HTERT RPE-1 (cell line): Measurements from ENCODE around the gene CNTN4.

Experiments
- in situ Hi-C: fragments of 300-500 bp; cut with MboI; formaldehyde crosslinking; loops from 4 replicates; pipeline ENCODE4 v1.14.3; 2020; ENCODE audit warnings: low sequenced_read_pairs

The CNTN4 gene

DNA sequence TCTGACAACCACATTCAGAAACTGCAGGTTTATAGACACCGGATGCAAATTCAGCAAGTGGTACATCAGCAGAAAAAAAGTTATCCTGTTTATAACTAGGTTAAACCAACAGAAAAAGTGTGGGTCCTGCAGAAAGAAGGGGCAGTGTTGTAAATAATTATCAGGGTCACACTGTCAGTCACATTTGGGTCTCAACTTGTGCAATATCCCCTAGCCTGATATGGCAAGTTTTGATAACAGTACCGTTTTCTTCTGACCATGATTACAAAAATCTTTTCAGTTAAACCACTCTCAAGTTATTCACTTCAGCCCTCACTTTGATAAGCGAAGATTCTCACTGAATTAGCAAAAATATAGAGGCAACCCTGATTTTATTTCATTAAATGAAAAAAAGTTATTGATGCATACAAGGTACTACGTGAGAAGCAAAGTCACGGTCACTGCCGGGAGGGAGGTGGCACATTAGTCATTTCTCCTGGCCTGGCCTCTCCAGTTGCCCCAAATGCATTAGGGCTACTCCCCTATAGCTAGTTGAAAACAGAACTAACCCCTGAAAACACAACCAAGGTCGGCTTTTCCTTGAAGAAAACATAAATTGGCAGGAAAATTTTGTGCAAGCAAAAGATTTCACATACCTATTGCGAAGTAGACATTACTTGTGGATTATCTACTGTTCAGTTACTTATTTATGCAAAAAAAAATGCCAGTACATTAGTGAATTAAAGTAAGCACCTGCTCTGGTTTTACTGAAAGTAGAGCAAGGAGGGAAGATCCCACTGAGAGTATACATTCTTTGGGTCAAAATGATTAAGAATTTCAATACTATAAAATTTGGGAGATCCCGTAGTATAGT is 982.9 kb downstream of the CNTN4 start:
- in situ Hi-C loops = no loop called here

DNA sequence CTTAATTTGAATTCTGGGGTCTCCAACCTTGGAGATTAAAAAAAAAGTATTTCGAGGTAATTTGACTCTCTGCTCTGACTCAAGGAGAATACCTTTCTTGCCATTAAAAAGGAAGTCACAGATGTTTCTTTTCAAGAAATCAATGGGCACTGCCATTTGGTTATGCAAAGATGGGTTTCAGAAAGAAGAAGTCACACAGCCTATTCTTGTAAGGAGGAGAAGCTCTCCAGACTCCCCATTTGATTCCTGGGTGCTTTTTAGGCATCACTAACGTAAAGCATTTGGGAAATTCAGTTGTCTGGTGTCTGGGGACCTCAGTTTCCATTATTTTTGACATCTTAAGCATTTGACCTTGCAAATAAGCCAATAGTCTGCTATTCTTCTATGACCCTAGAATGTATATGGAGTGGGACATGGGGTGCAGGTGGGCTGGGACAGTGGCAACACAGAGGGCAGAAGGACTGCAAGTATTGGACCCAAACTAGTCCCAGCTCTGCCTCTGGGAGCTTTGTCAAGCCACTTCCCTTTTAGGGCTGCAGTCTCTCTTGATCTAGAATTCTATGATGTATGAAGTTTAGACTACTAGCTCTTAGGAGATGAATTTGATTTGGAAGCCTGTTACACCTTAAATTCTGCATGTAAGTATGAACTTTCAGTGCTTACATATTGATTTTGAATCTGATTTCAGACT is 983.7 kb downstream of the CNTN4 start:
- in situ Hi-C loops = no loop called here

DNA sequence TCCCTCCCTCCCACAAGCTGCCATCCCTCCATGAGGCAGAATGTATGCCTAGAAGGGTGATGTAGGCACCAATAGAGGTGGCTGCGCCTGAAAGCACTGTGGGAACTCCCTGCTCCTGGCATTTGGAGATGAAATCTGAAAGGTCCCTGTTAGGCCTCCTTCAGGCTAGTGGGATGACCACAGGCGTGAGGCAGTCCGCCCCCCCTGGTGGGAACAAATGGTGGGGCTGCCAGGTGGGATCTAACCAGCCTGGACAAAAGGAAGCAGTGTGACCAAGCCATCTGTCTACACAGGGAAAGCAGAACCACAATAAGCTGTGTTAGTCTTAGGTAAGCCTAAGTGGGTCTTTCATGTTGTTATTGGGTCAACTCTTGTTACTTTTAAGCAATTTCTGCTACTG is 986.2 kb downstream of the CNTN4 start:
- in situ Hi-C loops = no loop called here

DNA sequence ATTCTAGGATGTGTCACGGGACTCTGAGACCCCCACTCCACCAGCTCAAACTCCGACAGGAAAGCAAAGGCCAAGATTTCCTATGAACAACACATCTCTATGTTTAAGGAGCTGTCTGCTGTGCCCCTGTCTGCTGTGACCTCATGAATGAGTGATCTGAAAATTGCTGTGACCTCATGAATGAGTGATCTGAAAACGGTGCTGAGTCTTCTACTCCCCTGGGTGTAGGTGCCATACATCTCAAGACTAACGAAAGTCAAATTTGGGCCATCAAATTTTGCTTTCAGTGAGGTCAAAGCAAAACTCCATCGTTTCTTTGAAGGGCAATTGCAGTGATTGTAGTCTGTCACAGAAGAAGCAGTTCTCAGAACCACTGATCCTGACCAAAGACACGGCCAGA is 987.1 kb downstream of the CNTN4 start:
- in situ Hi-C loops = no loop called here

DNA sequence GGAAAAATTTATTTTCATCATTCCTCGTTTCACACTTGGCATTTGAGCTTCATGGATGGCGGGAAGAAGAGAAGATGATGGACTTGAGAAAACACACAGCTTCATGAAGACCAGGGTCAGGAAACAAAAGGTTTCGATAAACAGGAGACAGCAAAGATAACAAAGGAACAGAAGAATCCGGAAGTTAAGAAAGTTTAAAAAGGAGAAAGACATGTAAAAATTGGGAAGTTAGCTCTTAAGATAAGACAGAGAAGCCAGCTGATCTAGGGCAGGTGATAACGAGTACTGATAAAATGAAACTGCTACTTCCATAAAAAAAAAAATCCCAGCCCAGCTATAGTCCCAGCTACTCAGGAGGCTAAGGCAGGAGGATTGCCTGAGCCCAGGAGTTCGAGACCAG is 987.6 kb downstream of the CNTN4 start:
- in situ Hi-C loops = no loop called here

DNA sequence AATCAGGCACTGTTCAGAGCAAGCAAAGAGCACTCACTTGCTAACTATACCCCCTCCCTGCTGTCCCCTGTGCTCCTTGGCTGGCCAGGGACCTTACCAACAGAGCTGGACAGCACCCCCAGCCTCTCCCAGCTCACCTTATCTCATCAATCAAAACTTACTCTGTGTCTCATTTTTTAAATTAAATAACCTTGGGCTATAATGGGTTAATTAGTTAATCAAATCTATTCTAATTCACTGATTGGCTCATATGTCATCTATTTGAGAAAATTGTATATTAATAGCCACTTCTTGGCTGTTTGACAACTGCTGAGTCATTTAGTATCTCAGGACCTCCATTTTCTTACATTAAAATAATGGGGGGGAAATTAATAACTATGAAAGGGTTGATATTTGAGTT is 988.6 kb downstream of the CNTN4 start:
- in situ Hi-C loops = no loop called here

DNA sequence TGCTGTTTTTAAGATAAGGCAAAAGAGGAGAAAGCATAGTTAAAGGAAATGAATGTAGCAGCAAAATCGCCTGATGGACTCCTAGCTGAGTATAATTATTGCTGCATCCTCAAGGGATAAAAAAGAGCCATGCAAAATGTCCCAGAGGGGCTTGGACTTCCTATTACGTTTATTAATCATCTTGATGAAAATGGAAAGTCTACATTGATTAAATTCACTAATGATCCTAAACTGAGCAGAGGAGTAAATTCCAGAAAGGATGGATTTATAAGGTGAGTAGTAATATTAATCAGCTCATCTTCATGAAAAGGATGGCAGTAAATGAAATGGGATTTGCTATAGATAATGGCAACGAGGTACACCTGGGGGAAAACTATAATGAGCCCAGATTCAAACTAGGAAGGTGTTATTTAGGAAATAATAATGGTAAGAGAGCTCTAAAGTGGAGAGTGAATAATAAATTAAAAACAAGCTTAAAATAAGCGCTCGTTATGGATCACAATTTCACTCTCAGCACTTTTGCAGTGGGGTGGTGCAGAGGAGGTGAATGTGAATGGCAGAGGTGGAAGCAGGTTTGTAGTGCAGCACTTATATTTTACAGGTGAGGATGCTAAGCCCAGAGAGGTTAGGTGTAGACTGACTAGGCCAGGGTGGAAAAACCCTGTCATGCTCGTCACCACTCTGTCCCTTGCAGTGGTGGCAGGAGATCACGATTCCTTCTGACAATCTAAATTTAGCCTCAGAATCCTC is 989.2 kb downstream of the CNTN4 start:
- in situ Hi-C loops = no loop called here

DNA sequence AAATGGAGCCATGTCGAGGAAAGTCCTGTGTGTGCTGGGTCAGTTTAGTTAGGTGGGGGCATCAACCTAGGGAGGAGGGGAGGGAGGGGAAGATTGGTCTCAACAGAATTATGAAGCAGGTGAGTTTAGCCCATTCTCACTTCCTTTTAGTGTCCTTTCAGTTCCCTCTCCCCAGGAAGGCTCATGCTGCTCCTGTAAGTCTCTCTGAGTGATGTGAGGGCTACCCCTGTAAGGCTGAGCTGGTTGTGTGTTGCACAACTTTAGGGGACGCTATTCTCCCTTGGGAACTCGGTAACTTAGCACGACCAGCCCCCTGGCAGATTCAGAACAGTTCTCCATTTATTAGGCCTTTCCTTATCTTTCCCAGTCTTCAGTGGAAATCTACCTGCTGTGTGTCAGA is 990.4 kb downstream of the CNTN4 start:
- in situ Hi-C loops = no loop called here

DNA sequence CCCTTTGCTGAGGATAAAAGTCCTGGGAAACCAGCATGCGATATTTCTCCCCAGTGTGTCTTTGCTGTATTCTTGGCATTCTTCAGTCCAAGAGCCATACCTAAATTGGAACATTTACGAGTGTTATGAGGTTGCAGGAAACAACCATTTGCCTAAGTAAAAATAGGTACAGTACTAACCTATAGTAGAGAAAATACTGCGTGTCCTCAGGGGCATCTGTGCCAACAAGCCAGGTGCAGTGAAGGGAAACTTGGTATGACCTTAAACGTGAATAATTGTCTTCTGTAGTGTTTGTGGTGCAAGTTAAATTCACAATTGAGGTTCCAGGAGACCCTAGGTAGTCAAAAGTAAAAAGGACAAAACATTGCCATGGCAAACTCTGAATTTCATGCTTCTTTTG is 999.3 kb downstream of the CNTN4 start:
- in situ Hi-C loops = no loop called here

DNA sequence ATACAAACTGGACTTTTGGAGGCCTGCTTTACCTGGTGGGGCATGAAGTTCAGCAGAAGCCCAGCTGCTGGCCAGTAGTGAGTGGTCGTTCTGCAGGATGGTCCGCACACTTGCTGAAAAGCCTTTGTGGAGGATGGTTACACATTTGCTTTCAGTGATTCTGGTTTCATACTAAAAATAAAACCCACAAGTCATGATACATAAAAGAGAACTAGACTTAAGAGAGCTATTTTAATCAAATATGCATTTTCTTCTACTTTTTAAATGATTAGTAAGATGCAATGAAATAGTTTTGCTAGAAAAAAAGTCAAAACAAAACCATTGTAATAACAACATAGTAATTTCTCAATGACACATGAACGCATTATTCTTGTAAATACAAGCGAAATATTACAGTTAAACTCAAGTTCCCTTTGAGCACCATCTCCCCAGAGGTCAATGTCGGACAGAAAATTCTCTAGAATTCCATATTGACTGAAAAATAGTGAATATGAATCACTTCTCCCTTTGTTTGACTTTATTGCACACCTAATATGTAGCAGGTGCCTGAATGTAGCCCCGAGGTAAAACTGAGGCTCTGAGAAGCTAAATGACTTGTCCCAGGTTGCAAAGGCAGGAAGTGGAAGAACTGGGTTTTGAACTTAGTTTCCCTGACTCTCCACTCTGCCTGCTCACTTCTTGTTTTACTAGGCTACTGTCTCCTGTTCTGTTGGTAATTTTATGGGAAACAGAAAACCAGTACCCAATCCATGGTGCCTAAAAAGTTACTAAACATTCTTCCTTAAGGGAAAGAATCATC is 1003.2 kb downstream of the CNTN4 start:
- in situ Hi-C loops = no loop called here

DNA sequence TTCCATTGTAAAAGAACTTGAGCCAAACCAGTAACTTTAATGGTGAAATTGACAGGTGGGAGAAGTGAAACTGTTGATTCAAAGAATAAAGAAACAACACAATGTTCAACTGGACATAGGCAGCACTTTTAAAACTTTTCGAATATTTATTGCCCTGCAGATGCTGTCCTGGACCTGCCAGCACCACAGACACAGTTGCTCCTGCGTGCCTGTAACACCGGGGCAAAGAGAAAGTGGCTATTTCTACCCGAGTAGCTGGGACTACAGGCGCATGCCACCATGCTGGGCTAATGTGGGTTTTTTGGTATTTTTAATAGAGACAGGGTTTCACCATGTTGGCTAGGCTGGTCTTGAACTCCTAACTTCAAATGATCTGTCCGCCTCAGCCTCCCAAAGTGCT is 1004.1 kb downstream of the CNTN4 start:
- in situ Hi-C loops = no loop called here

DNA sequence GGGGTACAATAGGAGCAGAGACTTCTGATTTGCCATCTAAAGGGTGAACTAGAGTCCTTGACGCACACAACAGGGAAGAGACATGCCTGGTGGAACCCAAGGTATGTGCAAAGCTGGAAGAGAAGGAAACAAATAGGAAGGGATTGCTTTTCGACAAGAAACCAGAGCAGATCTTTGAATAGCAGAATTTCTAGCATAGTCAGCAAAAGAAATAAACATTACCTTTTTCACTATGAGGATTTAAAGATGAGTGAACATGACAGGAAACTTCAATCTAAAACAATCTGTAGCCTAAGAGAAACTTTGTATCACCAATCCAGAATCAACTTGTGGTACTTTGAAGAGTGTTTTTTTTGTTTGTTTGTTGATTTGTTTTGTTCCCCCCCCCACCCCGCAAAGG is 1006.6 kb downstream of the CNTN4 start:
- in situ Hi-C loops = no loop called here

DNA sequence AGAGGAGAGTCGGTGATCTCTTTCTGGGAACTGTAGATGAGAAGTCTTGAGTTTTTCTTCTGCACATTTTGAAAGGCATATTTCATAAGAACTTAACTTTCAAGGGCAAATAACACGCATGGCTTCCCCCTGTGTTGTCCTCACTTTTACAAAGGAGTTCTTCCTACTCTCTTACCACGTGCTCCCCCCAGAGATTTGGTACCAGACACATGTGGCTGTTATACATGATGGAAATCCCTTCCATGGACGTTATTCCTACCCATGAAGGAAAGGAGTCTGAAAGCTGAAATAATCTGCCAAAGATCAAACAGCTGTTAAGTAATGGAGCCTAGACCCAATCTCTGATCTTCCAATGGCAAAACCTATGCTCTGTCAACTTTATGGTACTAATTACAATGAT is 1007.1 kb downstream of the CNTN4 start:
- in situ Hi-C loops = no loop called here

DNA sequence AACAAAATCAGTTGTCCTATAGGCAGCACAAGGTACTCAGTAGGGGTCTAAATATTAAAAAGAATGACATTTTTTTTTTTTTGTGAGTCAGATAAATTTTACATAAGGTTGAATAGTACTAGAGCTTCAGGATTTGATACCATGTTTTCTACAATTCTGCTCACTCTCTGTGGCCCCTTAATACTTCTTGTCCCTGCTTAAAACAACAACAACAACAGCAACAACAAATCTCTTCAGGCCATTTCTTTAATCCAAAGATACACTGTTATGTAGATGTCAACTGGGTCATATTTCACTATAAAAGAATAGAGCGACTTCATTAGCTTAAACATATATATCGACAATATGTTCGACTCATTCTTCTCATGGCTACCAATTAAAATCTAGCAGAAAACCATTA is 1008.5 kb downstream of the CNTN4 start:
- in situ Hi-C loops = no loop called here
